ENCODE data around the gene GSTA3.

- TF ChIP-seq, protein P1, sequence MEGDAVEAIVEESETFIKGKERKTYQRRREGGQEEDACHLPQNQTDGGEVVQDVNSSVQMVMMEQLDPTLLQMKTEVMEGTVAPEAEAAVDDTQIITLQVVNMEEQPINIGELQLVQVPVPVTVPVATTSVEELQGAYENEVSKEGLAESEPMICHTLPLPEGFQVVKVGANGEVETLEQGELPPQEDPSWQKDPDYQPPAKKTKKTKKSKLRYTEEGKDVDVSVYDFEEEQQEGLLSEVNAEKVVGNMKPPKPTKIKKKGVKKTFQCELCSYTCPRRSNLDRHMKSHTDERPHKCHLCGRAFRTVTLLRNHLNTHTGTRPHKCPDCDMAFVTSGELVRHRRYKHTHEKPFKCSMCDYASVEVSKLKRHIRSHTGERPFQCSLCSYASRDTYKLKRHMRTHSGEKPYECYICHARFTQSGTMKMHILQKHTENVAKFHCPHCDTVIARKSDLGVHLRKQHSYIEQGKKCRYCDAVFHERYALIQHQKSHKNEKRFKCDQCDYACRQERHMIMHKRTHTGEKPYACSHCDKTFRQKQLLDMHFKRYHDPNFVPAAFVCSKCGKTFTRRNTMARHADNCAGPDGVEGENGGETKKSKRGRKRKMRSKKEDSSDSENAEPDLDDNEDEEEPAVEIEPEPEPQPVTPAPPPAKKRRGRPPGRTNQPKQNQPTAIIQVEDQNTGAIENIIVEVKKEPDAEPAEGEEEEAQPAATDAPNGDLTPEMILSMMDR (IDR thresholded peaks at IDR 0.05; ENCODE audit: borderline replicate concordance, extremely low read depth, low read length, poor library complexity, severe bottlenecking), result no peak
- TF ChIP-seq EZH2 (IDR thresholded peaks at IDR 0.05; ENCODE audit: borderline replicate concordance, low read depth, low read length, severe bottlenecking), result no peak
Observed at GRCh38 chr6:52877786-52878185, 31.7 kb downstream of the GSTA3 start.
